ENCODE measurements around the gene RPS3.

DNA sequence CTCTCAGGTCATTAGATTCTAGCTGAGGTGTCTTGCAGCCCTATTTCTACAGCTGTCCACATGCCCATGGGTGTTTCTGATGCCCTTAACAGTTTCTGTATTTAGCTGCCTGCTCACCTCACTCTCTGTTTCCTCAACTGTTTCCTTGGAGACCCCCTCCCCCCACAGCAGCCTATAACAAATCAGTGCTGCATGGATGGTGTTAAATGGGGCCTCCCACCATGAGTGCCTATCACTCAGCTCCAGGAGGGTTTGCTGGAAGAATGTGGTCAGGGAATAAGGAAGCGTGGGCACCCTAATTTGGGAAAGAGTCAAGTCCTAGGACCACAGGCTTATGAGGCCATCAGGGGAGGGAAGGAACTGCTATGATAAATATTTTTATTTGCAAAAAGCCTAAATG lies 25.1 kb downstream of the RPS3 start:
- TF ChIP-seq, protein P1, sequence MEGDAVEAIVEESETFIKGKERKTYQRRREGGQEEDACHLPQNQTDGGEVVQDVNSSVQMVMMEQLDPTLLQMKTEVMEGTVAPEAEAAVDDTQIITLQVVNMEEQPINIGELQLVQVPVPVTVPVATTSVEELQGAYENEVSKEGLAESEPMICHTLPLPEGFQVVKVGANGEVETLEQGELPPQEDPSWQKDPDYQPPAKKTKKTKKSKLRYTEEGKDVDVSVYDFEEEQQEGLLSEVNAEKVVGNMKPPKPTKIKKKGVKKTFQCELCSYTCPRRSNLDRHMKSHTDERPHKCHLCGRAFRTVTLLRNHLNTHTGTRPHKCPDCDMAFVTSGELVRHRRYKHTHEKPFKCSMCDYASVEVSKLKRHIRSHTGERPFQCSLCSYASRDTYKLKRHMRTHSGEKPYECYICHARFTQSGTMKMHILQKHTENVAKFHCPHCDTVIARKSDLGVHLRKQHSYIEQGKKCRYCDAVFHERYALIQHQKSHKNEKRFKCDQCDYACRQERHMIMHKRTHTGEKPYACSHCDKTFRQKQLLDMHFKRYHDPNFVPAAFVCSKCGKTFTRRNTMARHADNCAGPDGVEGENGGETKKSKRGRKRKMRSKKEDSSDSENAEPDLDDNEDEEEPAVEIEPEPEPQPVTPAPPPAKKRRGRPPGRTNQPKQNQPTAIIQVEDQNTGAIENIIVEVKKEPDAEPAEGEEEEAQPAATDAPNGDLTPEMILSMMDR (conservative IDR thresholded peaks at IDR 0.05 in 1 of 2, IDR thresholded peaks at IDR 0.05 in 1 of 2; ENCODE audit: extremely low read depth in 1 of 2, insufficient read depth in 1 of 2, low read depth in 1 of 2, low read length in 2 of 2), result no peak
- no peak for TF ChIP-seq EZH2 (IDR thresholded peaks at IDR 0.05; ENCODE audit: borderline replicate concordance, low read length)

All from mammary epithelial cell (primary cell).